Left colon (tissue), 2 donors: Measurements from ENCODE around the gene RAB3IL1. TPM values are rescaled to one million over a fixed set of nuclear protein-coding genes. Genes with fewer than 3 reads are reported as not detected.

ENCODE experiments used
- ATAC-seq: fragments of 200-7000 bp; cut with Tn5 transposase; one replicate; pipeline ENCODE4 v1.9.1; 2020; ENCODE audit warnings: mild to moderate bottlenecking, moderate library complexity
- DNase-seq, 2 donors: peaks; one replicate each; pipeline ENCODE4 v3.0.0-alpha.2; 2020
- intact Hi-C, 2 donors: fragments of 100-400 bp; cut with DNase I in 1 of 2; cut with micrococcal nuclease in 1 of 2; formaldehyde crosslinking; loops; one replicate each; pipeline versions ENCODE4 v1.11.2 to v1.14.0; 2022; cut with DNase I, micrococcal nuclease
- total RNA-seq, 2 donors: library from RNA; stranded (reverse); fragmentation: NEBNext Ultra II Directional; extraction: Animal tissue kit (Norgen Biotek cat#: 25700); gene quantifications; one replicate each; pipeline ENCODE4 v1.2.1, GENCODE V29; 2021
- donor health status: DM: no; HTN: no; CAD: no.
- donor health status: DM: yes; HTN: yes; CAD: no.

RAB3IL1 gene
- total RNA-seq, 2 donors from 2014 or later = 3.1 to 7.0 TPM

DNA sequence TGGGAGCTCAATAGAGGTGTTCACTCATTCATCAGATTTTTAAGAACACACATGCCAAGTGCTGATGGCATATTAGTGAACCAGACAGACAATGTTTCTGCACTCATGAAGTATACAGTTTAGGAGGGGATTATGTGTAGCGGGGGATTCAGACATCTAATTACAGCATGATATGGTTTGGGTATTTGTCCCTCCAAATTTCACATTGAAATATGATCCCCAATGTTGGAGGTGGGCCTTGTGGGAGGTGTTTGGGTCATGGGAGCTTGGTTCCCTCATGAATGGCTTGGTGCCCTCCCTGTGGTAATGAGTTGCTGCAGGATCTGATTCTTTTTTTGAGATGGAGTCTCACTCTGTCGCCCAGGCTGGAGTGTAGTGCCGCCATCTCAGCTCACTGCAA is 8.9 kb upstream of the RAB3IL1 start:
- ATAC-seq (no peak), DNase-seq (no peak)
- intact Hi-C loops = no loop called here

DNA sequence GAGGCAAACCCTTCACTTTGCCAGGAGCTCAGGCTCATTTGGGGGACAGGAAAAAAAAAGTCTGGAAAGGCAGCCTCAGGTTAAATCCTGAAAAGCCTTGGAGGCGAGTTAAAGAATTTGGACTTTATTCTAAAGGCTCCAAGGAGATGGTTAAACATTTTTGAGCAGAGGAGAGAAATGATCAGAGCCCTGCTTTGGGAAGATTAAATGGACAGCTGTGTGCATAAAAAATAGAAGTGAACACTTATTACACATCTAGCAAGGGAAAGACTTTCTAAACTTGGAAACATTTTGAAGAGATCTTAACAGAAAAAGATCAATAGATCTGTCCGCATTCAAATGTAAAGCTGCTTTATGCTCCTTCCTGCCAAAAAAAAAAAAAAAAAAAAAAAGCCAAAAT is 8.4 kb upstream of the RAB3IL1 start:
- intact Hi-C loops = no loop called here
- ATAC-seq (no peak), DNase-seq (no peak)

GRCh38 chr11:61924064-61924455 is 6.7 kb upstream of the RAB3IL1 start:
- DNase-seq (no peak), ATAC-seq (no peak)
- intact Hi-C loops = no loop called here

GRCh38 chr11:61923166-61924063 is 6.0 kb upstream of the RAB3IL1 start:
- peak in 1 of 2 donors; percentile 39 for DNase-seq
- intact Hi-C loops = no loop called here
- ATAC-seq = peak; percentile 61

- peak; percentile 27 for ATAC-seq
Measured at GRCh38 chr11:61922539-61922938, 5.2 kb upstream of the RAB3IL1 start.

DNA sequence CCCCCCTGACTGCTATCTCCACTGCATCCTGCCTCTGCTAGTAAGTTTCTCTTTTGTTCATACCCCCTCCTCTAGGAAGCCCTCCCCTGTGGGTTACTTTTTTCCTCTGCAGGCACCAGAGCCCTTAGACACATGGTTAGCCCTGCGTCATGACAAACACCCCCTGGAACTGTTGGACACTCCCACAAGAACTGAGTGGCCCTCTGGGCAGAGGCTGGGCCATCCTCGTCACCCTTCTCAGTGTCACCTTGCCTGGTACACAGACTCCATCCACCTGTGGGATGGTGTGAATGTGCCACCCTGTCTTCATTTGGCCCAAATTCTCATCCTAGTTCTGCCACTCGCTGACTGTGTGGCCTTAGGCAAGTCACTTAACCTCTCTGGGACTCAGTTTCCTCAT is 4.1 kb upstream of the RAB3IL1 start:
- ATAC-seq (no peak), DNase-seq (no peak)
- intact Hi-C loops = no loop called here

More at GRCh38 chr11:61922539-61922938, 5.2 kb upstream of the RAB3IL1 start:
- intact Hi-C loops = no loop called here
- DNase-seq = peak; percentile 46 to 65

- intact Hi-C loops = no loop called here
- no peak for DNase-seq
- no peak for ATAC-seq
Measured at GRCh38 chr11:61919705-61920631, 2.6 kb upstream of the RAB3IL1 start.

DNA sequence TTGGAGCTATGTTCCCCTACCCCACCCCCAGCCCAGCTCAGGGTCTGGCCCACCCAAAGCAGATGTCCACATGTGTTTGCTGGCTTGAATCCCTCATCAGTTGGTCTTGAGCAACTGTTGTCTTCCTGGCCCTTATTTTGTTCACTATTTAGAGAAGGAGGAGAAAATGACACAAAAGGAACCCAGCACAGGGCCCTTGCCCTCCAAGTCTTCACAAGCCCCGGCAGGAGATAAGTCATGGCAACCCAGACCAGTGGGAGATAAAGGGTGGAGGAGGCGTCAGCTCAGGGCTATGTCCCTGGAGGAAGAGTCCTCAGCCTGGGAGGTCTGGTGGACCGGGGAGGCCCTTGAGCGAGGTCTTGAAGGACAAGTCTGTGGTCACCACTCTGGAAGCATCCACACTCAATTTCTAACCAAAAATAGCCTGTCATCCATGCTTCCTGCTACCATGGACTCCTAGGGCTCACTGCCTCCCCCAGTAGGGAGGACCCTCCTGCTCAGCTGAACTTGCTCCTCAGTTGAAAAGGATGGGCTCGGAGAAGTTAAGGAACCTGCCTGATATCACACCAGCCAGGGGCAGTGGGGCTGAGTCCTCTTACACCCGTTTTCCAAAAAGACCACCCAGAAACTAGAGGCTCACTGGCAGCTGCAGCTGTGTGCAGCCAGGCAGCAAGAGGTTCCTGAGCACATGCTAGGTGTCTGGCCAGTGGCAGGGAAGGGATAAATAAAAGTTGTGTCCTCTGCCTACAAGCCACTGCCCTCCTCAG is 1.8 kb upstream of the RAB3IL1 start:
- ATAC-seq (no peak), DNase-seq (peak in 1 of 2 donors; percentile 5)
- intact Hi-C loops = no loop called here

DNA sequence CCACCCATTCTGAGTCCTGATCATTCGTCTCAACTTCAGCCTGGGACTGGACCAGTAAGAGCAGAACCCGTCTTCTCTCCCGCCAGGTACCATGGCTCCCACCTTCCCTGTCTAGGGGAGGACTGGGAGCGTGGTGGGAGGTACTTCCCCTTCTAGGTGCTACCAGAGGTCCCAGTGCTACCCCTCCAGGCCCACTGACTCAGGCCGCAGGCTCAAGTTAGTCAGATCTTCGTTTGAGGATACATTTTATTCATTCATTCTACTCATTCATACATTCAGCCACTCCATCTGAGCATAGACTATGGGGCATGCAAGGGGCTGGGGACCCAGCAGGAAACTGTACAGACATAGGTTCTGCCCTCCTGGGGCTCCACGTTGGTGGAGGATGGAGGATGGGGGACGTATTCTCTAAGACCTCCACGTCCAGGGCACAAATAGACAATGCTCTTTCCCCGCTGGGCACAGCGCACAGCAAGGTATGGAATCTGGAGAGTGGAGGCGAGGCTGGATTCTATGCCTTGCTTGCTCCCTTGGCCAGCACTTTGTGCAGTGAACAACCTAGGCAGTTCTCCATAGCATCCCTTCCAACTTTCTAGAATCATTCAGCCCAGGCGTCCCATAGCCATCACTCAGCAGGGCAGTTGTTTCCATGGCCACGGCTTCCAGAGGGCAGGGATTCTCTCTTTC is 1.0 kb upstream of the RAB3IL1 start:
- no peak for ATAC-seq
- peak in 1 of 2 donors; percentile 6 for DNase-seq
- intact Hi-C loops = no loop called here

GRCh38 chr11:61916737-61917333 is 531 bp downstream of the RAB3IL1 start:
- ATAC-seq = no peak
- intact Hi-C loops = no loop called here
- peak in 1 of 2 donors; percentile 16 for DNase-seq

DNA sequence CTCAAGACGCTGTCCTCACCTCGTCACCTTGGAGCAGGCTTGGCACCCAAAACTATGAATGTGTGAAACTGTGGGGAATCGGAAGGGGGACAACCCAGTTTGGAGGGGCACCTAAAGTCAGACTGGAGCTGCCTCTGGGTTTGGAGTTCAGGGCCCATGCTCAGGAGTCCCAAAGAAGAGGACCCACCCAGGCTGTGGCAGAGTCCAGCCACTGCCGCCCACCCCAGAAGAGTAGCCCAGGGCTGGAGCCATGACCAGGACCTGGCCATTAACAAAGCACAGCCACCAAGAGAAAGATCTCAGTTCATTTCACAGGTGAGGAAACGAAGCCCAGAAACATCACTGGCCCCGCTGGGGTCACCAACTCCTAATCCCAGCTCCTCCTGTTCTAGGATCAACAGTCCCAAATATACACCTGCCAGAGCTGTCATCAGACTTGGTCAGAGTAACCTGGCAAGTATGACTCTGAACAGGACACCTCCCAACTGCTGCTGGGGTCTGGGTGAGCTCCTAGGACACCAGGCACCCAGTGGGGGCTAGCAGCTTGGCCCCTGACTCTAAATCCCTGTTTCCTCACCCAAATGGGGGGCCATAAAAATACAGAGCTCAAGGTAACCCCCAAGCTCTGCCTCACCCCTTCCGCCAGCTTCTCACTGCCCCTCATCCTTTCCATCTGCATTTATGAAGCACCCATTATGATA is 2.7 kb downstream of the RAB3IL1 start:
- DNase-seq = no peak
- ATAC-seq = no peak
- intact Hi-C loops = no loop called here

GRCh38 chr11:61913699-61914395 is 3.5 kb downstream of the RAB3IL1 start:
- no peak for ATAC-seq
- intact Hi-C loops = no loop called here
- DNase-seq = no peak

DNA sequence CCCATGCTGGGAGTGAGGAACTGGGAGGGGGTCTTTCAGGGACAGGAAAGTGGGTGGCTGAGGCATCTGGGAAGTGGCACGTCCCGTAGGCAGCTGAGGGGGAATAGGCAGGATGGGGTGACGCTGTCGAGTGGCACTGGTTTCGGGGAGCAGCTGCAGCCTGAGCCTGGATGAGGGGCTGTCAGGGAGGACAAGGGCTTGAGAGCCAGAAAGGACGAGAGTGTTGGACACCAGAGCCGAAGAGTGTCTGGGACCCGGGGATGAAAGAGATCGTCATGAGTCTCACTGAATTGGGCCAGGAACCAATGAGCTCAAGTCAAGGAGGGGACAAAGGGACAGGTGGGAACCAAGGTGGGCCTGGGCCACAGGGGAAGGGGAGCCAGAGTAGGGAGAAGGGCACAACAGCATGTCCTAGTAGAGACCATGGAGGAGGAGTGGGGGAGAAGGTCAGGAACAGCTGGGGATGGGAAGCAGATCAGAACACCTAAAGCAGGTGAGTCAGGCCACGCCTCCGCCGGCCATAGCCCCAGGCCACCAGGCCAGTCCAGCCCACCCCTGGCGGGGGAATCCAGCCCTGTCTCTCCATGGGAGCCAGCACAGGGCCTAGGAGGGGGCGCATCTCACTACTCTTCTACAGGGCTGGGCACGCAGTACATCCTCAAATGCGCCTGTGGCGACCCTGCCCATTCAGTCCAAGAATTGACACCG is 4.2 kb downstream of the RAB3IL1 start:
- ATAC-seq = no peak
- peak in 1 of 2 donors; percentile 4 for DNase-seq
- intact Hi-C loops = no loop called here

GRCh38 chr11:61912530-61912898 is 4.9 kb downstream of the RAB3IL1 start:
- ATAC-seq (no peak), DNase-seq (peak in 1 of 2 donors; percentile 11)
- intact Hi-C loops = no loop called here

DNA sequence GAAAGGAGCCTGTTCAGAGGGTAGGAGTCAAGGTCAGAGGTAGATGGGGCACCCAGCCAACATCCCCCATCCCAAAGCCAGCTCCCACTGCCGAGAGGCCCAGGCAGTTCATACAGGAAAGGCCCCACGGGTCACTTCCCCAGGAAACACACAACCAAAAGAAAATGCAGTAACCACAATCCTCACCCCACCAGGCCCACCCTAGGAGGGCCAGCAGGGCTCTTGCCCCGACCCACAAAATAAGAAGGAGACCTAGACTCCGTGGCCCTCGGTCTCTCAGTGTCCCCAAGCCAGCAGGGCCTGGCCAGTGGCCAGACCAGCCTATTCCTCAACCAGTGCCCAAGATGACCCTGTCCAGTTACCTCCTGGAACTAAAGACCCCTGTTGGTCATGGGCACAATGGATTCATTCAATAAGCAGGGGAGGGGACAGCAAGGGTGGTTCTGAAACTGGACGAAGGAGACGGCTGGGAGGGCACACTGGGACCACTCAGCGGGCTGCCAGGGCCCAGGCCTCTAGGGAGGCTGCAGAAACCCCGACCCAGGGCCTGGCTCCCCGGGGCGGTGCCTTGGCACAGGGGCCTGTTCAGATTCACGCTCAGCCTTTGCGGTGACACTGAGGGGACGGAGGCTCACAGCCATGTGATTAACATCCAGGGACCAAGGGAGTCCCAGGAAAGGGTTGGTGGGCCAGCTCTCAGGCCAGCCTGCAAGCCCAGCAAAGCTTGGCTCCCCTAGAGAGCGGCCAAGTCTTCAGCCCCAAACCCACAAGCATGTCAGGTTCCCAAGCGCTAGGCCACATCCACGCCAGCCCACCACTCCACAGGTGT is 5.5 kb downstream of the RAB3IL1 start:
- ATAC-seq = no peak
- DNase-seq = peak in 1 of 2 donors; percentile 4
- intact Hi-C loops = no loop called here
